Coronary artery (tissue), 2 donors: ENCODE measurements around the gene TMEM212.

Experiments used
- DNase-seq: peaks from one replicate; pipeline ENCODE4 v3.0.0-alpha.2; 2017; ENCODE audit warnings: low spot score
- H3K27ac ChIP-seq, 2 donors: fragments of 200-600 bp; sonication (generic); one replicate each; pipeline ENCODE4 v1.5.1; 2016 to 2019
- H3K4me3 ChIP-seq: fragments of 200-600 bp; sonication (generic); 2 replicates; pipeline ENCODE4 v1.5.1; 2016; ENCODE audit warnings: mild to moderate bottlenecking, moderate library complexity
- CTCF ChIP-seq: fragments of 200-600 bp; sonication (generic); IDR thresholded peaks from one replicate; pipeline ENCODE4 v1.5.1; 2019; ENCODE audit warnings: antibody characterized with exemption

The TMEM212 gene

DNA sequence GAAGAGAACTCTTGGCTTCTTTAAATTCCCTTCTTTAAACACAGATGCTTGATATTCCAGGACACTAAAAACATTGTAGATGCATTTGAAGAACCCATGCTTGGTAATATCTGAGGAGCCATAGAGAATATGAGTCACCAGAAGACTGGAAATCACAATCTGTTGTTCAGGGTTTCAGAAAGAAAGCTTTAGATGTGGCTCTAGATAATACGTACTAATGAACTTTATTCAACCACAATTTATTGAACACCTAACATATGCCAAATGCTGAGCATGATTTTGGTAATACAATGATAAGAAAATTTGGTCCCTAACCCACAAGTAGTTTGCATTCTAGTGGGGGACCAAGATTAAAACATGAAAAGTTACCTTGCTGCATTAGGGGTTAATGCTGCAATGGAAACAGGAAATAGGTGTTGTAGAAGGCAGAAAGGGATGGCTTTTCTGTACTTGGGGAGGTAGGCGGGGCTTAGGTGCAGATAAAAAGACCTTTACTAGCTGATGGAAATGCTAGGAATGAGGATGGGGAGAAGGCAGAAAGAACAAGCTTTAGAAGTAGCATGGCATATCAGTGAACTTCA, 21.3 kb upstream of the TMEM212 start:
- Histone ChIP-seq H3K4me3 (no peak overlapping the region), H3K27ac (no peak overlapping the region)
- TF ChIP-seq CTCF = no peak
- DNase-seq = no peak

DNA sequence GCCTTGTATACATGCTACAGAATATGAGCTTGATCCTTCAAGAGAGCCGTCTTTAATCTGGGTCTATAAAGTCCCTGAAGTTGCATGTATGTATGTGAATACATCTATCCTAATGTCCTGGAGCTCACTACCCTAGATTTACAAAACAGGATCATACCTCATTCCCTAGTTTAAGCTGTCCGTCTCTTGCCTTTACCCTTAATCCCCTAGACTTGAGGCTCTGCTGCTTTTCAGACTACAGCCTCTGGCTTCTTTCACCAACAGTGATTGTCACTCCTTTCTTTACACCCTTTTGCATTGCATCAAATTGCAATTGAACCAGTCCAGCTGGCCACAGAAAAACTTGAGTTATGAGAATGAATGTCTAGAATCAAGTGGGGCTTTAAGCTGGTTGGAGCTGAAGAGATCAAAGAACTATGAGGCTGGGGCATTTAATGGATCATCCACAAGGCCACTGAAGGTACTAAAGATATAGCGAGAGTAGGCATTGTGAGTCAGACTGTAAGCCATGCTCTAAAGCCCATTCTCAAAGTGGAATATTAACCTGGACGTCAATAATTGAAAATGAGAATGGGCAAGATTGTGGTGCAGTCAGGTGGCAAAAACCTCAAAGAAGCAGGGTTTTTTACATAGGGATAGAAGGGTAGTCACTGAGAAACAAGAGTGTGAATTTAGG, 20.6 kb upstream of the TMEM212 start:
- no peak for DNase-seq
- Histone ChIP-seq H3K4me3 (no peak overlapping the region), H3K27ac (no peak overlapping the region)
- no peak for TF ChIP-seq CTCF

DNA sequence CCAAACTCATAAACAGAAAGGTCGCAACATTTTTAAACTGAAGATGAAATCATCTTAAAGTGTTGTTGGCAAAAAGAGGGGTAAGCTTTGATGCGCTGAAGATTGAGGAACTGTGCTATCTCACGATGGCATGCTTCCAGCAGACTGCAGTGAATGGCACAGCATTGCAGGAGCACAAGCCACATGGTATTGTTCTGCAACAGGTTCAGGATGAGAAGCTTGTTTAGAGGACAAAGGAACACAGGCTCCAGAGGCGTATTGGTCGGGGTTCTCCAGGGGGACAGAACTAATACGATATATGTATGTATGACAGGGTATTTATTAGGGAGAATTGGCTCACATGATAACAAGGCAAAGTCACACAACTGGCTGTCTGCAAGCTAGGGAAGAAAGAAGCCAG, 19.0 kb upstream of the TMEM212 start:
- no peak for TF ChIP-seq CTCF
- H3K4me3 ChIP-seq = no peak overlapping the region
- no peak overlapping the region for H3K27ac ChIP-seq
- no peak for DNase-seq

DNA sequence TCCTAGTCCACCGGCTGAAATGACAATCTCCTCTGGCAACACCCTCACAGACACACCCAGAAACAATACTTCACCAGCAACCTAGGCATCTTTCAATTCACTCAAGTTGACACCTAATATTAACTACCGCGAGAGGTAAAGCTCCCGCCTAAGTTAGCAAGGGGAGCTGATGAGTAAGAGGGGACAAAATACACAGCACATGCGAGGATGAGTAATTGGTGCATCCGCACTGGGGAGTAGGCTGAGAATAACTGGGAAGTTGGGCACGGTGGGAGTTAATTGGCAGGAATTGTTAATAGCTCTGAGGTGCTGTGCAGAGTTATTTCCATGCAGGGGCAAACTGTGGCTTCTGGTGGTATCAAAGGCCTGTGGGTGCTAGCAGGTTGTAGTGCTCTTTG, 18.3 kb upstream of the TMEM212 start:
- no peak for TF ChIP-seq CTCF
- Histone ChIP-seq H3K4me3 (no peak overlapping the region), H3K27ac (peak overlapping the region in 1 of 2 donors; percentile 55)

DNA sequence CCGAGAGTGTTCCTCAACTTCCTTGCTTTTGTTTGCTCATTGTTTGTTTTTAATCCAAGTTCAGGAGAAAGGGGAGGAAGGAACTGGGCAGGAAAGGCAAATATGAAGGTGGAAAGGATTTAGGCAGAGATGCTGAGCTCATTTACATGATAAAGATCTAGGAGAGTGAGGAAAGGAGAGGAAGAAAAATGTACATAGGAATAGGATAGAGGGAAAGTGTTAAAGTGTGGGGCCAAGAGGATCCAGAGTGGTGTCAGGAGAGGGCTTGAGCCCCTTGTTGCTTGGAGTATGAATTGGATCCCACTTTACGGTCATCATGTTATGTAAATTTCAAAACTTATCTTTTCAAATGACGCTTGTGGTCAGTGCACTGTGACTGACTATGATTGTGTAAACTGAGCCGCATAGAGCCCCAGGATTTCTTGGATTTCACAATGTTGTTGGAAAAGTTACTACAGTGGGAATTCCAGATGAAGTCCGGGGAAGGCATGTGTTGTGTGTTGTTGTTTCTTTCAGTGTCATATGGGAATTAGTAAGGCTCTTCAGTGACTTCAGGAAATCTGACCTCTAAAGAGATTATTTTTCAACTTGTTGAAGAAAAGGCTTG, 17.8 kb upstream of the TMEM212 start:
- H3K4me3 ChIP-seq = no peak overlapping the region
- DNase-seq = no peak
- H3K27ac ChIP-seq = peak overlapping the region in 1 of 2 donors; percentile 55
- TF ChIP-seq CTCF = no peak

More for the DNA sequence above, 18.3 kb upstream of the TMEM212 start:
- no peak for DNase-seq

GRCh38 chr3:171827385-171827784, 15.8 kb upstream of the TMEM212 start:
- Histone ChIP-seq H3K27ac (no peak overlapping the region), H3K4me3 (no peak overlapping the region)
- TF ChIP-seq CTCF = no peak
- no peak for DNase-seq
